ENCODE data around the gene LRRD1.
A peak's percentile ranks its signal among the peaks of the same experiment; 100 is the strongest.
"Not testable (repeated sequence)": the region's sequence is repeated elsewhere in the genome, so short reads cannot be mapped to it uniquely, and the experiment has no call there.

Gene LRRD1

DNA sequence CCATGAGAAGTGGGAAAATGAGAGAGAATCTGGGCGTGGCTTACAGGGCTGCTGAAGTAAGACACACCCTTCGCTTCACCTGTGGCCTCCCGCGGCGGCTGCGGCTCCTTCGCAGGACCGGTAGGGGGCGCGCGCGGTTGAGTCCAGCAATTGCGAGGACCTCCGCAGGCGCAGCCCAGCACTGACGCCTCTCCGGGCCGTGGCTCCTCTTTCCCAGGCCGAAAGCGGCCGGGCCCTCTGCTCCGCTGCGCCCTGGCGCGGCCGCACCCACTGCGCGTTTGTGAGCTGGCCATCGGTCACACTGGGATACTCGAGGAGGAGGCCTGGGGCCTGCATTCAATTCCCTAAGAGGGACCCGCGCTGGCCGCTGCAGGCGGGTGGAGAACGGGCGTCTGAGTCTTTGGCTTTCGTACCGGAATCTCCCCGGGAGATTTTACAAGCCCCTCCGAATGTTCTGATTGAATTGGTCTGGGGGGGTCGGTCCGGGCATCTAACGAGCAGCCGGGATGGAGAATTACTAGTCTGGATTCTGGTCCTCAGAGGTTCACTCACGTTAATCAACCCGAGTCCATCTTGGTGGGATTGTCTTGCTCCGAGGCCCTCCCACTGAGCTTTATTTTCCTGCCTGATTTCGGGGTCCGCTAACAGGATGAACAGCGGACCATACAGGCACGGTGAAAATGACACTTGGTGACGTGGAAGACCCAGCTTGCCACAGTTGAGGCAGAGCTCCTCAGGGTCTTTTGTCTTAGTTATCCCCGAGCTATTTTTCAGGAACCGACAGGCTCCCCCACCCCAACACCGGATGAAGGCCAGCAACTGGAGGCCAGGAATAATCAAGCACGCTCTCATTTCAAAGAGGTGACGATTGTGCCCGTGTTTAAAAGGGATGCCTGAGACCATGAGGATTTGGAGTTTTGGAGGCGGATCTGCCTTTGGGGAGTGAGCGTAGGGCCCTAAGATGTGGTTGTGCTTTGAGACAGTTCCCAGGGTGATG, at the start of gene LRRD1:
Gene LRRD1, minus strand, starts transcription at position 215 of the 997 bp plus-strand sequence. CDS start 13,940 bp downstream, outside the sequence.
- DNase-seq: peak; percentile 85

DNA sequence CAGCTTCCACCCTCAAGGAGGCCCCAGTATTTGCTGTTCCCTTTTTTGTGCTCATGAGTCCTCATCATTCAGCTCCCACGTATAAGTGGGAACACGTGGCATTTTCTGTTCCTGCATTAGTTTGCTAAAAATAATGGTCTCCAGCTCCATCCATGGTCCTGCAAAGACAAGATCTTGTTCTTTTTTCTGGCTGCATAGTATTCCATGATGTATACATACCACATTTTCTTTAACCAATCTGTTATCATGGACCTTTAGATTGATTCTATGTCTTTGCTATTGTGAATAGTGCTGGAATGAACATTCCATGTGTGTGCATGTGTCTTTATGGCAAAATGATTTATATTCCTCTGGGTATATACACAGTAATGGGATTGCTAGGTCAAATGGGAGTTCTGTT, 49.8 kb upstream of the LRRD1 start:
- no peak for DNase-seq

DNA sequence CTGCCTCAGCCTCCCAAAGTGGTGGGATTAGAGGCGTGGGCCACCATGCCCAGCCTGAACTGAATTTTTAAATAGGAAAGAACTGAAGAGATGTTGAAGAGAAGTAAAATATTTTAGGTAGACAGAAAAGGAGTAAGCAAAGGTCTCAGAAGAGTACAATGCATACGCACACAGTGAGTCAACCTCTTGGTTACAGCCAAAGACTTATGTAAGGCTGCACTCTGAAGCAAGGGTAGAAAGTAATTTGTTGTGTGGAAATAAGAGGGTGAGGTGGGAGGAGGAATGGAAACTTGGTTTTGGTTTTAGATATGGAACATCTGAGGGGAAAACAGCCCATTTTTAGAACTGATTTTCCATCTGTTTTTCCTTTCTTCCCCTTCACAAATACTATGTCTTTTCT, 49.2 kb upstream of the LRRD1 start:
- no peak for DNase-seq

DNA sequence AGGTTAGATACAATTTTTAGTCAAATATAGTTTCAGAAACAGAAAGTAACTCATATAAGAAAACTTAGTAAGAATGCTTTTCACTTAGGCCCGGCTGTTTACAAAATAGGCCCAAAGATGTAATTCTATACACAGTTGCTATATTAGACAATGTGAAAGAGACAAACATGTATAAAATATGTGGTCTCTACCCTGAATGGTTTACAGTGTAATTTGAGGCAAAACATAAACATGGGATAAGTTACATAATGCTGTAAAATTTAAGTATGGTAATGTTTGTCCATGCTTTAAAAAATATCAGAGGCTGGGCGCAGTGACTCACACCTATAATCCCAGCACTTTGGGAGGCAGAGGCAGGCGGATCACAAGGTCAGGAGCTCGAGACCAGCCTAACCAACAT, 48.0 kb upstream of the LRRD1 start:
- DNase-seq: no peak

DNA sequence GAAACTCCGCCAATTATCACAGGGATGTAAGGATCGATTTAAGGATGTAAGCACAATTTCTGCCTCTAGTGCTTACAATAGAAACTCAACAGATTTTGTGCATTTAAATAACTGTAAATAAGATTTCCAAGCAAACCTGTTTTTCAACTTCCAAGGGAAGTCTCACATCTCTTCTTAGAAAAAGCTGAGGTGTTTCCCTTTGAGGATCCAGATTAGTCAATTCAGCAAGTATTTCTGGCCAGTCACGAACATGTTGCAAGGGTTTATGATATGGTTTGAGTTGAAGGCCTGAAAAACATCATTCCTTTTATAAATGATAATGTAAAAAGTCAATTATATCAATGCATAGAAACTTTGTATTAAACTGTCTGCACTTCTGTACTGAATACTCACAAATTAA, 42.8 kb upstream of the LRRD1 start:
- DNase-seq: no peak

DNA sequence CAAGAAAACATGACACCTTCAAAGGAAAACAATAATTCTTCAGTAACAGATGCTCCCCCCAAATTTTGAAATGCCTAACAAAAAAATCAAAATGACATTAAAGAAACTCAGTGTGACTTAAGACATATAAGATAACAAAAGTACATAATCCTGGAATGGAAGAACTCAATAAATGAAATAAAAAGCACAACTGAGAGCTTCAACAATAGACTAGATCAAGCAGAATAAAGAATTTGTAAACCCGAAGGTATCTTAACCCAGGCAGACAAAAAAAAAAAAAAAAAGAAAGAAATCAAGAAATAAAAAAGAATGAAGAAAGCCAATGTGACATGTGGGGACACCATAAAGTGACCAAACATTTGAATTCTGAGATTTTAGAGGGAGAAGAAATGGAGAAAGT, 27.7 kb upstream of the LRRD1 start:
- DNase-seq: no peak

DNA sequence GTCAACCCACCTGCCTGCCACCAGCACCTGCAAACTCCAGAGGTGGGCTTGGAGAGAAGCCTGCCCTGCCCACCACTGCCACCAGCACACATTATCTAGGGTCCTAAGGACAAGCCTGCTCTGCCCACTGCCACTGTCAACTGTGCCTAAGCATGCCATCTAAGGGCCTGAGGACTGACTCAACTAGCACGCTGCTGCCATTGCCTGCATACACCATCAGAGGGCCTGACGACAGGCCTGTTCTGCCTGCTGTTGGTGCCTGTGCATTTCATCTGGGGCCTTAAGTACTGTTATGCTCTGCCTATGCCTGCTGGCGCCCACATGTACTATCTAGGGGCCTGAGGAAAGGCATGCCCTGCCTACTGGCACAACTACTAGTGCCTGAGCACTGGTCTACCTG, 27.0 kb upstream of the LRRD1 start:
- no peak for DNase-seq

DNA sequence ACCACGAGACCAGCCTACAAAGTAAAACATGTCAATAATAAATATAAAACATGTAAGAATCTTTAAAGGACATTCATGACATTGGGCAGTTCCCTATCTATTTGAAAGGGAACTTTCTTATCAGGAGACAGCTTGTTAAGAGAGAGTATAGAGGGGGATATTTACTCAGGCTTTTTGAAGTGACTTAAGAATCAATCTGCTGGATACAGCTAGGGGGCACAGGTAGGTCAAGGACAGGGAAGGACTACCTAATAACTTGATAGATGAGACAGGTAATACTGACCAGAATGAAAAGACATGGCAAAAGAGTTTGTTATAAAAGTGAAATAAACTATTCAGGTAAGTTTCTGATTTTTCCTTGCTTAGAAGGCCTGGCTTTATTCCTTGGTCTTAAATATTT, 21.8 kb upstream of the LRRD1 start:
- DNase-seq: no peak

DNA sequence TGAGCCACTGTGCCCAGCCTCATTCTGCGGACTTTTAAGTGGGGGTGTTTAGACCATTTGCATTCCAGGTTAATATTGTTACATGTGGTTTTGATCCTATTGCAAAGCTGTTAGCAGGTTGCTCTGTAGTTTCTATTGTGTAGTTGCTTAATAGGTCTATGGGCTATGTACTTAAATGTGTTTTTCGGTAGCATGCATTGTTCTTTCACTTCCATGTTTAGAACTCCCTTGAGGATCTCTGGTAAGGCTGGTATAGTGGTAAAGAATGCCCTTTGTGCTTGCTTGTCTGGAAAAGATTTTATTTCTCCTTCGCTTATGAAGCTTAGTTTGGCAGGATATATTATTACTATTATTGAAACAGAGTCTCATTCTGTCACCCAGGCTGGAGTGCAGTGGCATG, 13.4 kb upstream of the LRRD1 start:
- DNase-seq: no peak

DNA sequence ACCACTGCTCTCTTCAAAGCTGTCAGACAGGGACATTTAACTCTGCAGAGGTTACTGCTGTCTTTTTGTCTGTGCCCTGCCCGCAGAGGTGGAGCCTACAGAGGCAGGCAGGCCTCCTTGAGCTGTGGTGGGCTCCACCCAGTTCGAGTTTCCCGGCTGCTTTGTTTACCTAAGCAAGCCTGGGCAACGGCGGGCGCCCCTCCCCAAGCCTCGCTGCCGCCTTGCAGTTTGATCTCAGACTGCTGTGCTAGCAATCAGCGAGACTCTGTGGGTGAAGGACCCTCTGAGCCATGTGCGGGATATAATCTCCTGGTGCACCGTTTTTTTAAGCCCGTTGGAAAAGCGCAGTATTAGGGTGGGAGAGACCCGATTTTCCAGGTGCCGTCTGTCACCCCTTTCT, 10.3 kb upstream of the LRRD1 start:
- not testable (repeated sequence) for DNase-seq

DNA sequence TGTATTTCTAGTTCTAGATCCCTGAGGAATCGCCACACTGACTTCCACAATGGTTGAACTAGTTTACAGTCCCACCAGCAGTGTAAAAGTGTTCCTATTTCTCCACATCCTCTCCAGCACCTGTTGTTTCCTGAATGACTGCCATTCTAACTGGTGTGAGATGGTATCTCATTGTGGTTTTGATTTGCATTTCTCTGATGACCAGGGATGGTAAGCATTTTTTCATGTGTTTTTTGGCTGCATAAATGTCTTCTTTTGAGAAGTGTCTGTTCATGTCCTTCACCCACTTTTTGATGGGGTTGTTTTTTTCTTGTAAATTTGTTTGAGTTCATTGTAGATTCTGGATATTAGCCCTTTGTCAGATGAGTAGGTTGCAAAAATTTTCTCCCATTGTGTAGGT, 5.4 kb upstream of the LRRD1 start:
- DNase-seq: not testable (repeated sequence)

DNA sequence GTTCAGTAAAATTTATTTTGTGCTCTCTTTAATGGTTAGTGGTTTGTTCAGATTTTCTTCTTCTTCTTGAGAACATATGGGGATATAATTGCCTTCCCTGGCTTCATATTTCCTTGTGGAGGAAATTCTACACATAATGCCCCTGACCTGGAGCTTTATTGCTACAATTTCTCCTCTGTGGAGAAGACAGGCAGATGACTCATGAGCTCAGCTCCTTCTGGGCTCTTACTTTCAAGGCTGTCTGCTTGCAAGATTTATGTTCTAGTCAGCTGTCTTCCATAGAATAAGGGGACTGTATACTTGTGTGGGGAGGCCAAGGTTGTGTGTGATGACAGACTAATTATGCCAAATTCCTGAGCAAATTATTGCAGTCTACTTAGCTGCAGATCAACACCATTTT, 1.6 kb downstream of the LRRD1 start:
- DNase-seq: no peak

DNA sequence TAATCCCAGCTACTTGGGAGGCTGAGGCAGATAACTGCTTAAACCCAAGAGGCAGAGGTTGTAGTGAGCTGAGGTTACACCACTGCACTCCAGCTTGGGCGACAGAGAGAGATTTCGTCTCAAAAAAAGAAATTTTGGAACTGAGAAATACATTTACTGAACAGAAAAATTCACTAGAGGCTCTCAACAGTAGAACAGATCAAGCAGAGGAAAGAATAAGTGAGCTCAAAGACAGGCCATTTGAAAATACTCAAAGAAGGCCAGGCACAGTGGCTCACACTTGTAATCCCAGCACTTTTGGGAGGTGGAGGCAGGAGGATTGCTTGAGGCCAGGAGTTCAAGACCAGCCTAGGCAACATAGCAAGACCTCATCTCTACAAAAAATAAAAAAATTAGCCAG, 9.4 kb downstream of the LRRD1 start:
- DNase-seq: not testable (repeated sequence)

DNA sequence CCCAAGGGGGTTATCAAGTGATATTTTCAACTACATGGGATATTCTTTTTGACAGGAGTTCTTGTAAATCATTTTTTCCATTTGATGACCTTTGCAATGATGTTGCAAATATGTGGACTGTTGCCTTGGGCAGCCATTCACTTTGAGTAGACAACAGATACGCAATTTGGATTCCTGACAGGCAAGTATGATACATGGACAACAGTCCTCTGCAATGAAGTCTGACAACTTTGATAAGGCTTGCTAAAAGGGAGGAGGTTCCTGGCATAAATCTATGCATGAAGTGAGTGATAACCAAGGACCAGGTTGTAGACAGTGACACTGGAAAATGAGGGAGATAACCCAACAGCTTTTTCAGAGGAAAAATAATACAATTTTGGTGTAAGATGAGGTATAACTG, 17.7 kb downstream of the LRRD1 start:
- DNase-seq: no peak

DNA sequence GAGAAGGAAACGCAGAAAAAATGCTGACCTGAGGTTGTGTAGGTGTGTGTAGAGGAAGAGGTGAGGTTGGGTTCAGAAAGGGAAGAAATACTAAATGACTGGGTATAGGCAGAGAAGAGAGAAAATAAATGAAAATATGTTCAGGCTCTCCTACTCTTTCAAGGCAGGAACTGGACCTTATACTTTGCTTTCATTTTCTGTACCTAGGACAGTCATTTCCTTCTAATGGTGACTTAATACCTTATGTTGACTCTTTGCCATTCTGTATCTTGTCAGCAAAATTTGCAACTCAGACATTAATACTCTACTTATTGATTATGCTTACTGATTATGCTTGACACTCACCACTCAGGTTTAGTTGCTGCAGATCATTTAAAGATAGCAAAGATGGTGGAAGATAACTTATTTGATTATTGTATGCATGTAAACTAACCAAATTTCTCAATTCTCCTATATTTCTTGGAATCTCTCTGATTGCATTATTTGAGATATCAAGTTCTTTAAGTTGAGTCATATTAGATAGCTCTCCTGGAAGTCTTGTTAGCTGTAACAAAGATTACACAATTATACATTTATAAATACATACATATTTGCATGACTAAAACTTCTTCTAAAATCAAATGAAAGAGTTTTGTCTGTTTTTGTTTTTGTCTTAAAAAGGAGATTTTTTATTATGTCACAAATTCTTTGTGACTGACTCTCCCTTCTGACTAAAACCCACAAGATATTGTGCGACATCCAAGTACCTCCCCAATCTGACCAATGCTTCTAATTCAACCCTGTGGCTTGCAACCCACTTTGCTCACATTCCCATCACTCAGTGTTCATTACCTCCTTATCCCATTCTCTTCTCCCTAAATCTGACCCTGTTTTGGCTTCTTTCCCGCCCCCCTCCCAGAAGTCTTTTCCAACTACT, 20.0 kb downstream of the LRRD1 start:
- DNase-seq: no peak

DNA sequence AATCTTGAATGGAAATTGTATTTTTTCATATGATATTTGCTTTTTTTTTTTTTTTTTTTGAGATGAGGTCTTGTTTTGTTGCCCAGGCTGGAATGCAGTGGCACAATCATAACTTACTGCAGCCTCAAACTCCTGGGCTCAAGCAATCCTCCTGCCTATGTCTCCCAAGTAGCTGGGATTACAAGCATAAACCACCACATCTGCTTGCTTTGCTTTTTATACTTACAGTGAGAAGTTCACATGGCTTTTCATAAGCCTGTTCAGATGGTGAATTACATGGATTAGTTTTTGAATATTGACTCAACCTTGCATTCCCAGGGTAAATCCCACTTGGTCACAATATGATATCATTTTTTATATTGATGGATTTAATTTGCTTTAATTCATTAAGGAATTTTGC, 22.0 kb downstream of the LRRD1 start:
- no peak for DNase-seq

DNA sequence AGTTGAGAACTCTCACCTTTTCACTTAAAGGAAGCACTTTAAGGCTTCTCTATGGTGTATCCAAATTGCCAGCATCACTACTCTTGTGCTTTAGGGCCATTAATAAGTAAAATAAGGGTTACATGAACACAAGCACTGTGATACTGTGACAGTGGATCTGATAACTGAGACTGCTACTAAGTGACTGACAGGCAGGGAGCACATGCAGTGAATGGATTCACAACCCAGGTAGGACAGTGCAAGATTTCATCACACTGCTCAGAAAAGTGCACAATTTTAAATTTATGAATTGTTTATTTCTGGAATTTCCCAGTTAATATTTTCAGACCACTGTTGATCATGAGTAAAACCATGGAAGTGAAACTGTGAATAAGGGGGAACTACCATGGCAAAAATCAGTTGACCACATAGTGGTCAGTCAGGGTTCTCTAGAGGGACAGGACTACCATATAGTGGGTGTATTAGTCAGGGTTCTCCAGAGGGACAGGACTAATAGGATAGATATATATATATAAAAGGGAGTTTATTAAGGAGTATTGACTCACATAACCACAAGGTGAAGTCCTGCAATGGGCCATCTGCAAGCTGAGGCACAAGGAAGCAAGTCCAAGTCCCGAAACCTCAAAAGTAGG, 23.7 kb downstream of the LRRD1 start:
- DNase-seq: no peak

DNA sequence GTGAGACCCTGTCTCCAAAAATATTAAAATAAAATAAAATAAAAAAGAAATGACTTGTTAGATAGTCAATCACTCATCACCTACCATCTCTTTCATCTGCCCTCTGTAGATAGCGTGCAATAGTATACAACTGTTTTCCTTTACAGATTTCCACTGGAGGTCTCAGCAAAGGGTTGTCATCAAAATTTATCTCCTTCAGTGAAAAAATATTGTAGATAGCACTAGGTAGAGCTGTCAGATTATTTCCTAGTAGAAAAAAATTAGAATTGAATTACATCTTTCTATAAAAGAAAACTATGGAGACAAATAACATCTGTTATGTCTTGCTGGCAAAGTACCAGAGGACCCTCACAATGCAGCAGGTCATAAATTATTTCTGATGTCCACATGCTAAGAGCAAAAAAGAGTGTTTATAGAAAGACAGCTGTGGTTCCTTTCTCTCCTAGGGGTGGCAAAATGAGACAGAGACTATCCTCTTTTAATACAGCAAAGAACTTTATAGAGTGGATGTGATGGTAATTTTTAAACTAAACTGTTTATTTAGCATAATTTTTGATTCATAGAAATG, 28.4 kb downstream of the LRRD1 start:
- DNase-seq: no peak

DNA sequence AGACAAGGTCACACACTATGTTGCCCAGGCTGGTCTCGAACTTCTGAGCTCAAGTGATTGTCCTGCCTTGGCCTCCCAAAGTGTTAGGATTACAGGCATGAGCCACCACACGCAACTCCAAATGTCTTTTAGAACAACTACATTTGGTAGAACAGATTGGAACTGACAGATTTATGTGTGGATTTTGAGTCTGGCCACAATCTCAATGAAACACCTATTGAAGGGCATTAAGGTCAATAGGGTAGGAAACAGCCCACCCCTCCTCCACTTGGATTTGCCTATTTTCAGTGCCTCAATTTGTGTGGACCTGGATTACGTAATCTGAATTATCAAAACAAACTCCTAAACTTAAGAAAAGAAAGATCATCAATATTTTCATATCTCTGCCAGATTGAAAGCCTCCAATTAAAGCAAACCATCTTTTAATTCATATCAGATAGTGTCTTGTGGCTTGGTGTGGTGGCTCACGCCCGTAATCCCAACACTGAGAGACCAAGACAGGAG, 29.2 kb downstream of the LRRD1 start:
- no peak for DNase-seq

DNA sequence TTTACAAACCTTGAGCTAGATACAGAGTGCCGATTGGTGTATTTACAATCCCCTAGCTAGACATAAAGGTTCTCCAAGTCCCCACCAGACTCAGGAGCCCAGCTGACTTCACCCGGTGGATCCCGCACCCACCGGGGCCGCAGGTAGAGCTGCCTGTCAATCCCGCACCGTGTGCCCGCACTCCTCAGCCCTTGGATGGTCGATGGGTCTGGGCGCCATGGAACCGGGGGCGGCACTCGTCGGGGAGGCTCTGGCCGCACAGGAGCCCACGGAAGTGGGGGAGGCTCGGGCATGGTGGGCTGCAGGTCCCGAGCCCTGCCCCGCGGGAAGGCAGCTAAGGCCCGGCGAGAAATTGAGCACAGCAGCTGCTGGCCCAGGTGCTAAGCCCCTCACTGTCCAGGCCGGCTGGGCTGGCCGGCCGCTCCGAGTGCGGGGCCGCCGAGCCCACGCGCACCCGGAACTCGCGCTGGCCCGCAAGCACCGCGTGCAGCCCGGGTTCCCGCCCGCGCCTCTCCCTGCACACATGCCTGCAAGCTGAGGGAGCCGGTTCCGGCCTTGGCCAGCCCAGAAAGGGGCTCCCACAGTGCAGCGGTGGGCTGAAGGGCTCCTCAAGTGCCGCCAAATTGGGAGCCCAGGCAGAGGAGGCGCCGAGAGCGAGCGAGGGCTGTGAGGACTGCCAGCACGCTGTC, 35.6 kb downstream of the LRRD1 start:
- DNase-seq: not testable (repeated sequence)

DNA sequence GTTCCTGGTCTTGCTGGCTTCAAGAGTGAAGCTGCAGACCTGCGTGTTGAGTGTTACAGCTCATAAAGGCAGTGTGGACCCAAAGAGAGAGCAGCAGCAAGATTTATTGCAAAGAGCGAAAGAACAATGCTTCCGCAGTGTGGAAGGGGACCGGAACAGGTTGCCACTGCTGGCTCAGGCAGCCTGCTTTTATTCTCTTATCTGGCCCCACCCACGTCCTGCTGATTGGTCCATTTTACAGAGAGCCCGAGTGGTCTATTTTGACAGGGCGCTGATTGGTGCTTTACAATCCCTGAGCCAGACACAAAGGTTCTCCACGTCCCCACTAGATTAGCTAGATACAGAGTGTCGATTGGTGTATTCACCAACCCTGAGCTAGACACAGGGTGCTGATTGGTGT, 36.2 kb downstream of the LRRD1 start:
- DNase-seq: not testable (repeated sequence)

DNA sequence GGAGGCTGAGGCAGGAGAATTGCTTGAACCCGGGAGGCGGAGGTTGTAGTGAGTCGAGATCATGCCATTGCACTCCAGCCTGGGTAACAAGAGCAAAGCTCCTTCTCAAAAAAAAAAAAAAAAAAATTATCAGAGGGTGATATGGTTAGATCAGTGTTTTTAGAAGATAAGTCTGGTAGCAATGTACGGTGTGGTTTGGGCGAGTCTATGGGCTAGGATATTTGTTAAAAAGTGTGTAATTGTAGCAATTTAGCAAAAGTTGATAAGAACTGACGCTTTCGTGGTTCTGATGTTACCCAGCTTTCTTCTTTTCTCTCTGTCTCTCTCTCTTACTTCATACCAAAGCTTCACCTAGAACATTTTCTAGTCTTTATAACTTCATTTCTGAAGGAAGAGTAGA, 37.8 kb downstream of the LRRD1 start:
- DNase-seq: no peak

Data from activated effector memory CD4-positive, alpha-beta T cell treated with Interleukin-2 at 50 U/mL for 16 hours (primary cell).